ENCODE measurements around the gene NEUROG3. TPM values are rescaled to one million over a fixed set of nuclear protein-coding genes. Genes with fewer than 3 reads are reported as not detected.

Gene NEUROG3, protein sequence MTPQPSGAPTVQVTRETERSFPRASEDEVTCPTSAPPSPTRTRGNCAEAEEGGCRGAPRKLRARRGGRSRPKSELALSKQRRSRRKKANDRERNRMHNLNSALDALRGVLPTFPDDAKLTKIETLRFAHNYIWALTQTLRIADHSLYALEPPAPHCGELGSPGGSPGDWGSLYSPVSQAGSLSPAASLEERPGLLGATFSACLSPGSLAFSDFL
- not detected in 2 replicates for total RNA-seq

DNA sequence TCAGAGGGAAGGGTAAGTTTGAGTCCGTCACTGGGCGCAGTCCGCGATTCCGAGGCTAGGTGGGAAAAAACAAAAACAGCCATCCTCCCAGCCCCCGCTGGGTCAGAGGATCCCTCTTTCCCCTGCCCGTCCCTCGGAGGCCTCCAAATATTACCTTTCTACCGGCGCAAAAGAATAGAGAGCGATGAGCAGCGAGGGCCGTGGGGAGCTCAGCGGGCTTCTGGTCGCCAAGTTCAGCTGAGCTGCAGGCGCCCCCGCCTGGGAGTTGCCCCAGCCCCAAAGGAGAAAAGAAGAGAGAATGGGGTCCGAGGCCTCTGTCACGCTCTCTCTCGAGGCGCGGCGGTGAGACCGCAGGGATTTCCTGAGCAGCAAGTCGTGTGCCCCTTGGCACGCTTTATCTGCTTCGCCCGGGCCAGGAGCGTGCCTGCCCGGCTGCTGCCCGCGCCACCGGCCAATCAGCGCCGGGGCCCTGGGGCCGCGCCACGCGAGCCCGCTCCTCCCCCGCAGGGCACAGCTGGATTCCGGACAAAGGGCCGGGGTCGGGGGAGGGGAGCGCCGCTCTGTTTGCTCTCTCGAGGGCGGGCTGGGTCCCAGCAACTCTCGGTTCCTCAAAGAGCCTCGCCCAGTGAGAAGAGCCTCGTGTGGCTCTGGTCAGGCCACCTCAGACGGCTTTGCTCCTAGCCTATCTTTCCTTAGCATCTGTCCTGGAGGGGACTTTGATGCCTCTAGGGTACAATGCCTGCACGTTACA lies at the start of gene NEUROG3:
TSS of gene NEUROG3 (minus strand) at position 367 of the 751 bp plus-strand sequence. CDS start 379 bp downstream, outside the sequence.

Other genes starting within 250 kb of the NEUROG3 start
- 0.49 TPM in 1 of 2 replicates, not detected in the other for gene TACR2, start 156.5 kb downstream of the NEUROG3 start, total RNA-seq
- gene TSPAN15, start 122.0 kb downstream of the NEUROG3 start, total RNA-seq: 60.8 and 65.7 TPM in 2 replicates
- 0.30 and 0.73 TPM in 2 replicates for gene FAM241B, start 56.8 kb upstream of the NEUROG3 start, total RNA-seq
- gene COL13A1, start 228.5 kb upstream of the NEUROG3 start, total RNA-seq: 57.4 and 77.5 TPM in 2 replicates